Gastrocnemius medialis (tissue), 4 donors: ENCODE measurements around the gene DIPK2B.

ENCODE experiments used
- CTCF ChIP-seq, 5 experiments: fragments of 450-650 bp in 3 of 5; fragments of 200-600 bp in 2 of 5; sonication (generic) in 2 of 5; IDR thresholded peaks in 4 of 5; conservative IDR thresholded peaks in 1 of 5; 1 replicate in 4 of 5; 2 replicates in 1 of 5; pipeline ENCODE4 v1.5.1; 2016 to 2019; ENCODE audit warnings: antibody characterized with exemption in 5 of 5, mild to moderate bottlenecking in 3 of 5, moderate library complexity in 3 of 5
- POLR2A ChIP-seq, 2 donors: fragments of 450-650 bp; IDR thresholded peaks; one replicate each; pipeline ENCODE4 v1.6.1; 2017; ENCODE audit warnings: antibody characterized with exemption in 2 of 2, mild to moderate bottlenecking in 2 of 2, moderate library complexity in 2 of 2

GRCh38 chrX:45229348-45229747, 28.7 kb upstream of the DIPK2B start:
- TF ChIP-seq CTCF (IDR thresholded peaks at IDR 0.05 in 4 of 5, conservative IDR thresholded peaks at IDR 0.05 in 1 of 5) (no peak), POLR2A (IDR thresholded peaks at IDR 0.05) (no peak)
